Mesodermal cell (in vitro differentiated cells): ENCODE data around the gene CALHM4.
"Not testable (repeated sequence)": the region's sequence is repeated elsewhere in the genome, so short reads cannot be mapped to it uniquely, and the experiment has no call there.

Experiments
- H3K27ac ChIP-seq: 2 replicates; pipeline ENCODE4 v1.7.0; 2013; ENCODE audit warnings: mild to moderate bottlenecking, low read depth, low read length, moderate library complexity; ENCODE audit not compliant: severe bottlenecking
- H3K36me3 ChIP-seq: 2 replicates; pipeline ENCODE4 v1.7.1; 2013; ENCODE audit warnings: mild to moderate bottlenecking, low read length, moderate library complexity; ENCODE audit not compliant: control insufficient read depth, insufficient read depth
- H3K4me1 ChIP-seq: one replicate; pipeline ENCODE4 v1.7.1; 2013; ENCODE audit warnings: mild to moderate bottlenecking, low read length; ENCODE audit not compliant: insufficient read depth, control insufficient read depth, poor library complexity, severe bottlenecking
- H3K4me3 ChIP-seq: 2 replicates; pipeline ENCODE4 v1.7.0; 2013; ENCODE audit warnings: low read length, control low read depth, mild to moderate bottlenecking; ENCODE audit not compliant: insufficient read depth, poor library complexity, severe bottlenecking; ENCODE audit errors: extremely low read depth
- H3K9me3 ChIP-seq: 2 replicates; pipeline ENCODE4 v1.7.1; 2013; ENCODE audit warnings: mild to moderate bottlenecking, low read length, moderate library complexity; ENCODE audit not compliant: control insufficient read depth
- WGBS, 2 experiments: methylation state at CpG; one replicate each; pipeline ENCODE4 v1.1.5; 2013; ENCODE audit warnings: missing lambda C conversion rate in 2 of 2; ENCODE audit not compliant: insufficient coverage in 2 of 2; 5-methylcytosine and 5-hydroxymethylcytosine counted together

CALHM4 gene

GRCh38 chr6:116577486-116577885 is 23.9 kb downstream of the CALHM4 start:
- no peak overlapping the region for H3K27ac ChIP-seq
- 88 to 92% methylated on average over 1 to 2 of the region's 5 CpGs for WGBS, 2 experiments
- H3K36me3 ChIP-seq, result peaks cover 40% of the 10 kb centered on the region
- peaks cover 4% of the 10 kb centered on the region for H3K4me1 ChIP-seq
- no peaks in the 10 kb centered on the region for H3K9me3 ChIP-seq
- no peak overlapping the region for H3K4me3 ChIP-seq

GRCh38 chr6:116578335-116578734 is 24.8 kb downstream of the CALHM4 start:
- Histone ChIP-seq H3K4me1 (no peaks in the 10 kb centered on the region), H3K9me3 (no peaks in the 10 kb centered on the region), H3K4me3 (no peak overlapping the region), H3K36me3 (peaks cover 40% of the 10 kb centered on the region), H3K27ac (no peak overlapping the region)

GRCh38 chr6:116579143-116579542 is 25.6 kb downstream of the CALHM4 start:
- Histone ChIP-seq H3K9me3 (no peaks in the 10 kb centered on the region), H3K4me3 (no peak overlapping the region), H3K4me1 (no peaks in the 10 kb centered on the region), H3K36me3 (peaks cover 39% of the 10 kb centered on the region), H3K27ac (peak overlapping the region; percentile 23)
- no CpG with 5 or more reads among the region's 1 CpG for WGBS, 2 experiments

GRCh38 chr6:116580198-116580597 is 26.6 kb downstream of the CALHM4 start:
- H3K36me3 ChIP-seq, result peaks cover 36% of the 10 kb centered on the region
- 92% methylated on average over 1 of the region's 2 CpGs; no CpG with 5 or more reads in 1 of the 2 experiments for WGBS, 2 experiments
- no peak overlapping the region for H3K4me3 ChIP-seq
- H3K4me1 ChIP-seq, result no peaks in the 10 kb centered on the region
- no peaks in the 10 kb centered on the region for H3K9me3 ChIP-seq
- H3K27ac ChIP-seq, result no peak overlapping the region

GRCh38 chr6:116586276-116586675 is 32.7 kb downstream of the CALHM4 start:
- Histone ChIP-seq H3K4me3 (no peak overlapping the region), H3K27ac (no peak overlapping the region), H3K9me3 (no peaks in the 10 kb centered on the region), H3K36me3 (peaks cover 43% of the 10 kb centered on the region), H3K4me1 (no peaks in the 10 kb centered on the region)

GRCh38 chr6:116586738-116587137 is 33.2 kb downstream of the CALHM4 start:
- Histone ChIP-seq H3K4me1 (no peaks in the 10 kb centered on the region), H3K9me3 (no peaks in the 10 kb centered on the region), H3K4me3 (no peak overlapping the region), H3K27ac (no peak overlapping the region), H3K36me3 (peaks cover 48% of the 10 kb centered on the region)
- no CpG with 5 or more reads among the region's 2 CpGs for WGBS, 2 experiments

GRCh38 chr6:116595247-116595646 is 41.7 kb downstream of the CALHM4 start:
- Histone ChIP-seq H3K9me3 (no peaks in the 10 kb centered on the region), H3K36me3 (peaks cover 44% of the 10 kb centered on the region), H3K27ac (no peak overlapping the region), H3K4me3 (no peak overlapping the region), H3K4me1 (no peaks in the 10 kb centered on the region)
- WGBS, 2 experiments, result 100% methylated on average over 1 of the region's 3 CpGs

- Histone ChIP-seq H3K9me3 (no peaks in the 10 kb centered on the region), H3K4me1 (no peaks in the 10 kb centered on the region), H3K36me3 (peaks cover 29% of the 10 kb centered on the region), H3K27ac (no peak overlapping the region), H3K4me3 (no peak overlapping the region)
- 82 to 86% methylated on average over 2 of the region's 4 CpGs for WGBS, 2 experiments
Observed at GRCh38 chr6:116596815-116597214, 43.3 kb downstream of the CALHM4 start.

- H3K4me3 ChIP-seq, H3K27ac ChIP-seq, H3K36me3 ChIP-seq, H3K4me1 ChIP-seq, H3K9me3 ChIP-seq: not testable (repeated sequence)
- WGBS, 2 experiments, result 71 to 100% methylated on average over 1 of the region's 3 CpGs
Observed at GRCh38 chr6:116603916-116604315, 50.4 kb downstream of the CALHM4 start.

- 88% methylated on average over 2 of the region's 3 CpGs; no CpG with 5 or more reads in 1 of the 2 experiments for whole genome bisulfite sequencing, 2 experiments
- H3K9me3 ChIP-seq, H3K27ac ChIP-seq, H3K4me3 ChIP-seq, H3K4me1 ChIP-seq, H3K36me3 ChIP-seq: not testable (repeated sequence)
Observed at GRCh38 chr6:116604868-116605267, 51.3 kb downstream of the CALHM4 start.

GRCh38 chr6:116605935-116606334 is 52.4 kb downstream of the CALHM4 start:
- H3K36me3 ChIP-seq, result no peaks in the 10 kb centered on the region
- no peaks in the 10 kb centered on the region for H3K9me3 ChIP-seq
- H3K4me1 ChIP-seq, result no peaks in the 10 kb centered on the region
- H3K27ac ChIP-seq, result no peak overlapping the region
- whole genome bisulfite sequencing, 2 experiments, result 90 to 96% methylated on average over 3 to 4 of the region's 4 CpGs
- no peak overlapping the region for H3K4me3 ChIP-seq
